ENCODE results near the gene CCDC14.
"Not testable (repeated sequence)": the region's sequence is repeated elsewhere in the genome, so short reads cannot be mapped to it uniquely, and the experiment has no call there.

DNA sequence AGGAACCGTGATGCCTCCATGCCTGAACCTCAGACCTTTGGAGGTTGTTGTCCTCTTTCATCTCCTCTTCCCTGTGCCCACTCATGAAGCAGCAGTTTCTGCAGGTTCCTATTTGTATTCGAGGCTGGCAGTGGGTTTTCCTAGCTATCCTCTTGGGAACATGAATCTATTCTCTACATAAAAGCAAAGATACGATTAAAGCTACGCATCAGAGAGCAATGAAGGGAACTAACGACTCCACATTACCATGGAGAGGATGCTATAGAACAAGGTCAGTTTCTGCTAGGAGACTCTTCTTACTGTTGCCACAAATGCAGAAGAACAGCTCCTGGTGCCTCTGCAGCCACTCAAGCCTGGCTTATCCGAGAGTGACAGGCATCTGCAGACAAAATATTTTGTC lies 40.3 kb upstream of the CCDC14 start:
- TF ChIP-seq, protein P1, sequence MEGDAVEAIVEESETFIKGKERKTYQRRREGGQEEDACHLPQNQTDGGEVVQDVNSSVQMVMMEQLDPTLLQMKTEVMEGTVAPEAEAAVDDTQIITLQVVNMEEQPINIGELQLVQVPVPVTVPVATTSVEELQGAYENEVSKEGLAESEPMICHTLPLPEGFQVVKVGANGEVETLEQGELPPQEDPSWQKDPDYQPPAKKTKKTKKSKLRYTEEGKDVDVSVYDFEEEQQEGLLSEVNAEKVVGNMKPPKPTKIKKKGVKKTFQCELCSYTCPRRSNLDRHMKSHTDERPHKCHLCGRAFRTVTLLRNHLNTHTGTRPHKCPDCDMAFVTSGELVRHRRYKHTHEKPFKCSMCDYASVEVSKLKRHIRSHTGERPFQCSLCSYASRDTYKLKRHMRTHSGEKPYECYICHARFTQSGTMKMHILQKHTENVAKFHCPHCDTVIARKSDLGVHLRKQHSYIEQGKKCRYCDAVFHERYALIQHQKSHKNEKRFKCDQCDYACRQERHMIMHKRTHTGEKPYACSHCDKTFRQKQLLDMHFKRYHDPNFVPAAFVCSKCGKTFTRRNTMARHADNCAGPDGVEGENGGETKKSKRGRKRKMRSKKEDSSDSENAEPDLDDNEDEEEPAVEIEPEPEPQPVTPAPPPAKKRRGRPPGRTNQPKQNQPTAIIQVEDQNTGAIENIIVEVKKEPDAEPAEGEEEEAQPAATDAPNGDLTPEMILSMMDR (IDR thresholded peaks at IDR 0.05; ENCODE audit: low read depth, low read length, poor library complexity, severe bottlenecking): not testable (repeated sequence)
- TF ChIP-seq EZH2phosphoT487 (IDR thresholded peaks at IDR 0.05; ENCODE audit: borderline replicate concordance, low read length): not testable (repeated sequence)

All from DOHH2 (cell line).